CD4-positive, alpha-beta T cell treated with Interleukin-10 for 1 hour (primary cell): ENCODE measurements around the gene TRIM15.

Experiments
- DNase-seq: peaks from one replicate; pipeline ENCODE4 v3.0.0-alpha.2; 2020

The TRIM15 gene

GRCh38 chr6:30147096-30147495 lies 16.2 kb upstream of the TRIM15 start:
- DNase-seq: no peak

GRCh38 chr6:30149234-30149633 lies 14.1 kb upstream of the TRIM15 start:
- DNase-seq: no peak

GRCh38 chr6:30149858-30150550 lies 13.3 kb upstream of the TRIM15 start:
- DNase-seq: no peak

- DNase-seq: no peak
Measured at GRCh38 chr6:30150671-30151395, 12.5 kb upstream of the TRIM15 start.

GRCh38 chr6:30151580-30151979 lies 11.8 kb upstream of the TRIM15 start:
- no peak for DNase-seq

- no peak for DNase-seq
Measured at GRCh38 chr6:30152016-30152673, 11.2 kb upstream of the TRIM15 start.

GRCh38 chr6:30152910-30153610 lies 10.3 kb upstream of the TRIM15 start:
- DNase-seq: no peak

GRCh38 chr6:30154061-30154460 lies 9.3 kb upstream of the TRIM15 start:
- no peak for DNase-seq

GRCh38 chr6:30154709-30155519 lies 8.4 kb upstream of the TRIM15 start:
- no peak for DNase-seq

GRCh38 chr6:30155520-30156261 lies 7.7 kb upstream of the TRIM15 start:
- DNase-seq: no peak

- no peak for DNase-seq
Measured at GRCh38 chr6:30156262-30156599, 7.1 kb upstream of the TRIM15 start.

- DNase-seq: no peak
Measured at GRCh38 chr6:30156774-30157173, 6.6 kb upstream of the TRIM15 start.

GRCh38 chr6:30157581-30157980 lies 5.8 kb upstream of the TRIM15 start:
- DNase-seq: no peak

- no peak for DNase-seq
Measured at GRCh38 chr6:30157999-30158398, 5.3 kb upstream of the TRIM15 start.

- no peak for DNase-seq
Measured at GRCh38 chr6:30158475-30159040, 4.8 kb upstream of the TRIM15 start.

- DNase-seq: no peak
Measured at GRCh38 chr6:30160008-30160784, 3.1 kb upstream of the TRIM15 start.

- DNase-seq: no peak
Measured at GRCh38 chr6:30160785-30161531, 2.4 kb upstream of the TRIM15 start, which contains the start of gene TRIM10. Gene TRIM10, minus strand, starts transcription at chr6:30161211. Its CDS starts 353 bp downstream, at chr6:30160858.

GRCh38 chr6:30162265-30163089 lies 869 bp upstream of the TRIM15 start:
- no peak for DNase-seq
